BJ (cell line): ENCODE results near the gene KCNS3. TPM values are rescaled to one million over a fixed set of nuclear protein-coding genes. Genes with fewer than 3 reads are reported as not detected.

Experiments used
- CTCF ChIA-PET: fragments of 350-600 bp; formaldehyde crosslinking; extraction: SDS; loops from one replicate; lab custom pipeline; 2021; ENCODE audit warnings: antibody characterized with exemption, inconsistent platforms; lab: Yijun Ruan, JAX
- POLR2A ChIA-PET: fragments of 300-600 bp; sonication (Branson Sonifier 250); formaldehyde crosslinking; extraction: SDS; loops from one replicate; lab custom pipeline; 2021; ENCODE audit warnings: antibody characterized with exemption; lab: Charles Lee
- DNase-seq: peaks from one replicate; pipeline ENCODE4 v3.0.0-alpha.2; 2011; ENCODE audit warnings: low read depth
- H3K27me3 ChIP-seq: 2 replicates; pipeline ENCODE4 v1.6.0; 2011; ENCODE audit warnings: low read length; ENCODE audit not compliant: control insufficient read depth, insufficient read depth
- H3K36me3 ChIP-seq: 2 replicates; pipeline ENCODE4 v1.5.1; 2011; ENCODE audit warnings: low read length; ENCODE audit not compliant: control insufficient read depth, insufficient read depth
- H3K4me3 ChIP-seq: 2 replicates; pipeline ENCODE4 v1.5.1; 2011; ENCODE audit warnings: low read depth, mild to moderate bottlenecking, control low read depth, low read length
- polyA plus RNA-seq: library from polyadenylated mRNA; depleted of rRNA; stranded (reverse); fragments of >200 nt; gene quantifications from 2 replicates; pipeline ENCODE4 v1.2.3, GENCODE V29; 2011
- TF ChIP-seq, protein P1 (sequence below): IDR thresholded peaks from 2 replicates; pipeline ENCODE4 v1.5.1; 2011; ENCODE audit warnings: low read depth, mild to moderate bottlenecking, control low read depth, inconsistent platforms, low read length, moderate library complexity; ENCODE audit not compliant: insufficient read depth

KCNS3 gene
- polyA plus RNA-seq, 1 experiment: 4.9 TPM

DNA sequence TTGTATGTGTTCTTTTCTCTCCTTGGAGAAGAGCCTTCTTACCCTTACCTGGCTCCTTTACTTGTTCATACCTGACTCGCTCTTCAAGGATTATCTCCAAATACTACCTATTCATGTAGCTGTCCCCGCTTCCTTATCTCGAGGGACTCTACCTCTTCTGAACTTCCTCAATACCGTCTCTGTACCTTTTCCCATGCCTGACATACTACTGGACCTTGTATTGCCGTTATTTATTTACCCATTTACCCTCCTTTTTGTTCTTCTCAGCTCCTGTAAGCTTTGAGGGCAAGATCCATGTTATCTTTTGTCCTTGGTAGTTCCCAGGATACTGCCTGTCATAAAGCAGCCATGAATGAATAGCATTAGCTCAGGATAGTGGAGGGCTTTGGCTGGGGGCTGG is 32.5 kb downstream of the KCNS3 start:
- Histone ChIP-seq H3K27me3 (no peaks in the 10 kb centered on the region), H3K4me3 (no peak overlapping the region), H3K36me3 (no peaks in the 10 kb centered on the region)
- ChIA-PET CTCF (no interaction called here), POLR2A (no interaction called here)
- TF ChIP-seq, protein P1, sequence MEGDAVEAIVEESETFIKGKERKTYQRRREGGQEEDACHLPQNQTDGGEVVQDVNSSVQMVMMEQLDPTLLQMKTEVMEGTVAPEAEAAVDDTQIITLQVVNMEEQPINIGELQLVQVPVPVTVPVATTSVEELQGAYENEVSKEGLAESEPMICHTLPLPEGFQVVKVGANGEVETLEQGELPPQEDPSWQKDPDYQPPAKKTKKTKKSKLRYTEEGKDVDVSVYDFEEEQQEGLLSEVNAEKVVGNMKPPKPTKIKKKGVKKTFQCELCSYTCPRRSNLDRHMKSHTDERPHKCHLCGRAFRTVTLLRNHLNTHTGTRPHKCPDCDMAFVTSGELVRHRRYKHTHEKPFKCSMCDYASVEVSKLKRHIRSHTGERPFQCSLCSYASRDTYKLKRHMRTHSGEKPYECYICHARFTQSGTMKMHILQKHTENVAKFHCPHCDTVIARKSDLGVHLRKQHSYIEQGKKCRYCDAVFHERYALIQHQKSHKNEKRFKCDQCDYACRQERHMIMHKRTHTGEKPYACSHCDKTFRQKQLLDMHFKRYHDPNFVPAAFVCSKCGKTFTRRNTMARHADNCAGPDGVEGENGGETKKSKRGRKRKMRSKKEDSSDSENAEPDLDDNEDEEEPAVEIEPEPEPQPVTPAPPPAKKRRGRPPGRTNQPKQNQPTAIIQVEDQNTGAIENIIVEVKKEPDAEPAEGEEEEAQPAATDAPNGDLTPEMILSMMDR: no peak
- no peak for DNase-seq

DNA sequence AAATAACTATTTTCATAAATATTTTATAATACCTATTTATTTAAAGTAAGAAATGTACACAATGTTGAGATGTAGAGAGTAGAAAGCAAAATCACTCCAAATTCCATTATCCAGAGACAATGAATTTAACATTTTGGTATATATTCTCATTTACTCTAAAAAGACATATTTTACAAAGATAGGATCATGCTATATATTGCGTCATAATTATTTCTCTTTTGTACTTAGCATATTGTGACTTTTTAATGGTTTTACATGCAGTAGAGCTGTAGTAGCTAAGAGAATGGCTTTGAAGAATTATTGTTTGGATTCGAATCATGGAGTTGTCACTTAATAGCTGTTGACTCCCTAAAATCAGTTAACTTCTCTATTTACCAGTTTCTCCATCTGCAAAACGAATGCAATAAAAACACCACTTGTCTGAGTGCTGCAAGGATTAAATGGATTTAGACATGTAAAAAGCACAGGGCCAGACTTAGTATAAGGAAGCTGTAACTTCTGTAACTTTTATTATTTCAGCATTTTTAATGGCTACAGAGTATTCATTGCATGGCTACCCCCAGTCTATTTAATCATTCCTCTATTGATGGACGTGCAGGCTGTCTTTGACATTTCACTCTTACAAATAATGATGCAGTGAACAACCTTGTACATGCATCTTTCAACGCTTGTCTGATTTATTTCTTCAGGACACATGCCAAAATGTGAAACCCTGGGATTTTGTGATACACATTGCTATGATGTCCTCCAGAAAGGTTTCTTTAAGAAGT is 33.2 kb downstream of the KCNS3 start:
- CTCF ChIA-PET: no interaction called here
- TF ChIP-seq, protein P1: no peak
- no peaks in the 10 kb centered on the region for H3K27me3 ChIP-seq

DNA sequence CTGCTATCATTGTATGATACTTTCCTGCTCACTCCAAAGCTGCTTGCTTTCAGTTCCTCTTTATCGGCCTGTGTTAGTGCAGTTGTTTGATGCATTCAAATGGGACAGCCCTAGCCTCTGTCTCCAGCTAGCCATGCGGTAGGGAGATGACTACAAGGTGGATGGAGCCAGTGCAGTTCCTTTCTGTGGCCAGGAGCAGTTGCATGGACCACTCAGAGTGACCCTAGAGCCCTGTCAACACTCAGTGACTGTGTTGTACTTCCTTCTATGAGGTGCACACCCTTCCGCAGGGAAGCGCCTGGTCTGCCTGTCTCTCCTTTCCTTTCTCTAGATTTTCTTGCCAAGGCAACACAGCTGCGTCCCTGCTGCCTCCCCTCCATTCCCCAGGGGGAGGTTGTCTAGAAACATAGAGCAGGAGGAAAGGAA is 33.8 kb downstream of the KCNS3 start:
- no peak for DNase-seq
- no peak overlapping the region for H3K4me3 ChIP-seq
- no peaks in the 10 kb centered on the region for H3K27me3 ChIP-seq
- H3K36me3 ChIP-seq: no peaks in the 10 kb centered on the region
- TF ChIP-seq, protein P1: no peak
- ChIA-PET CTCF (no interaction called here), POLR2A (no interaction called here)

More for the DNA sequence above, 33.2 kb downstream of the KCNS3 start:
- H3K4me3 ChIP-seq: no peak overlapping the region
- no peaks in the 10 kb centered on the region for H3K36me3 ChIP-seq
- no peak for DNase-seq
- POLR2A ChIA-PET: no interaction called here

DNA sequence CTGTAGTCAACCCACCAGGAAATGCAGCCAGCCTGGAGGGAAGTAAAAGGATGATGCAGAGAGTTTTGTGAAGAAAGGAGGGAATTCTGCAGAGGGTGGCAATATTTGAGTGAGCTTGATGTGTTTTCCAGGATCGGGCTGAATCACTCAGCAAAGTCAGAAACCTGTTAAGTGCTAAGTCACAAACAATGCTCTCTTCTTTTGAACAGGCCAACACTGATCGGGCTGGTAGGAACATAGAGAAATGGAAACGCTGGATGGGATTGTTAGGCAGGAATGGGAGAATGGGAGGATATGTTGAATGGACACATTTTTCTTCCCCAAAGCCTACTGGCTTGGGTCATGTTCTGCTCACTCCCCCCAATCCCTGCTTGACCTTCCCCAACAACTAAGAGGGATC is 36.6 kb downstream of the KCNS3 start:
- ChIA-PET CTCF (no interaction called here), POLR2A (no interaction called here)
- Histone ChIP-seq H3K36me3 (no peaks in the 10 kb centered on the region), H3K4me3 (no peak overlapping the region), H3K27me3 (no peaks in the 10 kb centered on the region)
- no peak for DNase-seq
- TF ChIP-seq, protein P1: no peak

DNA sequence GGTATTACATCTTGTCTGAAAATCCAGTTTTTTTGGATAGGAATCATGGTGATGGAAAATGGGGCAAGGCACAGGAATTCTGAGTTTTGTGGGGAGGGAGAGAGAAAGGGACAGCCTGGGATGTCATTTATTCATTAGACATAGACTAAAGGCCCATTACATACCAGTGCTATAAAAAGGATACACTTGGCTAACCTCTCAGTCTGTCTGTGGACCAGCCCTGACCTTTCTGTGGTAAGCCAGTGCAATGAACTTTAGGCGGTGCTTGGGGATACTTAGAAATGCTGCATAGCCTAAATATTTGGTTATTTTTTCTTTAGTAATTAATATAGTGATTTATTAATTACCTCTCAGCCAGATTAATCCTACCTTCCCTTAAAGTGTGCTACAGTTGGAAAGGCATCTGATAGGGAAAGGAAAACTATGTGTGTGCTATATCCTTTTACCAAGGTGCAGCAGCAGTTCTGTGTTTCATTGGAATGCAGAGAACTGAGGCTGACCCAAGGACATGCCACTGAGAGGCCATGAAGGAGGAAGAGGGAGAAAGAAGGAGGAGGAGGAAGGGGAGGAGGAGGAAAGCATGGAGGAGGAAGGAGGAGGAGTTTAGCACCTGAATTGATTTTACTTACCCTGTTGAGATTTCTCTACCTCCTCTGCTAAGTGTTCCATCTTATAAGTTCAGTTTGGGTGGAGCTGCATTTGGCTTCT is 37.5 kb downstream of the KCNS3 start:
- no peak for DNase-seq
- POLR2A ChIA-PET: no interaction called here
- Histone ChIP-seq H3K36me3 (no peaks in the 10 kb centered on the region), H3K4me3 (no peak overlapping the region), H3K27me3 (no peaks in the 10 kb centered on the region)
- CTCF ChIA-PET: no interaction called here
- TF ChIP-seq, protein P1: no peak
